Ovary (tissue), 3 donors: Measurements from ENCODE around the gene SYCP2L.
"Not testable (repeated sequence)": the region's sequence is repeated elsewhere in the genome, so short reads cannot be mapped to it uniquely, and the experiment has no call there.

Experiments
- CTCF ChIP-seq, 3 donors: fragments of 450-650 bp in 2 of 3; fragments of 200-600 bp in 1 of 3; IDR thresholded peaks; one replicate each; pipeline versions ENCODE4 v1.5.1 to v1.8.0; 2016 to 2022; ENCODE audit warnings: antibody characterized with exemption in 3 of 3, mild to moderate bottlenecking in 1 of 3
- EP300 ChIP-seq: sonication (generic); formaldehyde crosslinking; IDR thresholded peaks from one replicate; pipeline ENCODE4 v1.6.1; 2017; ENCODE audit warnings: antibody characterized with exemption
- POLR2A ChIP-seq: fragments of 450-650 bp; IDR thresholded peaks from one replicate; pipeline ENCODE4 v1.6.1; 2017; ENCODE audit warnings: antibody characterized with exemption, mild to moderate bottlenecking, moderate library complexity
- donor health status: DM: no; HTN: no; CAD: no.

- TF ChIP-seq CTCF (IDR thresholded peaks at IDR 0.05); POLR2A; EP300: not testable (repeated sequence)
These were observed 4.6 kb upstream of the SYCP2L start for GRCh38 chr6:10882253-10882630.
